SU-DHL-6 (cell line): Measurements from ENCODE around the gene RPL10A.

Experiments
- H2AFZ ChIP-seq: fragments of 200-600 bp; sonication (generic); 2 replicates; pipeline ENCODE4 v1.6.1; 2014; ENCODE audit warnings: low read depth, mild to moderate bottlenecking, moderate library complexity, mixed read lengths, antibody characterized with exemption, low read length; ENCODE audit not compliant: severe bottlenecking
- H3F3A ChIP-seq: fragments of 200-600 bp; shearing (Covaris generic); 2 replicates; pipeline ENCODE4 v1.6.0; 2016; ENCODE audit warnings: antibody characterized with exemption, mild to moderate bottlenecking; ENCODE audit not compliant: insufficient read depth
- H3K27ac ChIP-seq: fragments of 200-600 bp; sonication (generic); 2 replicates; pipeline ENCODE4 v1.5.1; 2016; ENCODE audit warnings: low read depth, mild to moderate bottlenecking, low read length, moderate library complexity, mixed read lengths
- H3K27me3 ChIP-seq: fragments of 200-600 bp; sonication (generic), shearing (Covaris generic); 2 replicates; pipeline ENCODE4 v1.6.0; 2014; ENCODE audit warnings: mild to moderate bottlenecking, low read length
- H3K36me3 ChIP-seq: fragments of 200-600 bp; sonication (generic); 2 replicates; pipeline ENCODE4 v1.6.1; 2014; ENCODE audit warnings: mild to moderate bottlenecking, low read length, mixed read lengths
- H3K4me2 ChIP-seq: fragments of 300-600, 200-600 bp; shearing (Covaris generic), sonication (generic); 2 replicates; pipeline ENCODE4 v1.6.0; 2014; ENCODE audit warnings: low read length, low read depth, mild to moderate bottlenecking; ENCODE audit not compliant: poor library complexity, severe bottlenecking
- H3K4me3 ChIP-seq: fragments of 200-600 bp; sonication (generic); 2 replicates; pipeline ENCODE4 v1.5.1; 2014; ENCODE audit warnings: antibody characterized with exemption, low read length, mild to moderate bottlenecking, mixed read lengths; ENCODE audit not compliant: insufficient read depth, poor library complexity, severe bottlenecking
- H3K79me2 ChIP-seq: fragments of 200-600 bp; sonication (generic); 2 replicates; pipeline ENCODE4 v1.6.1; 2014; ENCODE audit warnings: mild to moderate bottlenecking, low read length, moderate library complexity; ENCODE audit not compliant: insufficient read depth
- H3K9ac ChIP-seq: fragments of 200-600 bp; sonication (generic); 2 replicates; pipeline ENCODE4 v1.7.0; 2014; ENCODE audit warnings: mild to moderate bottlenecking, low read length
- H3K9me2 ChIP-seq: fragments of 200-600 bp; sonication (generic); replicated peaks from 2 replicates; pipeline ENCODE4 v1.6.1; 2014; ENCODE audit warnings: low read length; ENCODE audit not compliant: insufficient read depth
- H3K9me3 ChIP-seq: fragments of 200-600 bp; sonication (generic); 2 replicates; pipeline ENCODE4 v1.6.1; 2014; ENCODE audit warnings: low read length, mixed read lengths; ENCODE audit not compliant: insufficient read depth
- H4K20me1 ChIP-seq: fragments of 200-600 bp; sonication (generic); 2 replicates; pipeline ENCODE4 v1.6.1; 2014; ENCODE audit warnings: low read depth, mild to moderate bottlenecking, antibody characterized with exemption, low read length, moderate library complexity, mixed read lengths
- CTCF ChIP-seq: fragments of 200-600 bp; sonication (generic); IDR thresholded peaks from one replicate; pipeline ENCODE4 v1.5.1; 2017; ENCODE audit warnings: antibody characterized with exemption, mild to moderate bottlenecking, low read length, moderate library complexity; ENCODE audit not compliant: insufficient read depth, poor library complexity, severe bottlenecking
- EZH2phosphoT487 ChIP-seq: fragments of 200-600 bp; sonication (generic), shearing (Covaris generic); conservative IDR thresholded peaks from 2 replicates; pipeline ENCODE4 v1.6.1; 2018; ENCODE audit warnings: mild to moderate bottlenecking, antibody characterized with exemption, low read length, moderate library complexity, mixed read lengths

The RPL10A gene

GRCh38 chr6:35457907-35458306, 10.3 kb upstream of the RPL10A start:
- Histone ChIP-seq H3K4me3 (no peak overlapping the region), H3K27ac (no peak overlapping the region), H4K20me1 (0 out of 2 replicates have a peak, but pooled peaks cover 7% of the 10 kb centered on the region), H3K79me2 (peaks cover 5% of the 10 kb centered on the region; the same call in 1 of the 2 replicates), H2AFZ (no peak overlapping the region), H3K36me3 (no peaks in the 10 kb centered on the region), H3K9me2 (no peaks in the 10 kb centered on the region), H3K27me3 (no peaks in the 10 kb centered on the region), H3K9me3 (no peaks in the 10 kb centered on the region), H3K4me2 (no peak overlapping the region), H3F3A (peaks cover 5% of the 10 kb centered on the region; the same call in 1 of the 2 replicates), H3K9ac (no peak overlapping the region)
- TF ChIP-seq EZH2phosphoT487 (no peak), CTCF (no peak)

DNA sequence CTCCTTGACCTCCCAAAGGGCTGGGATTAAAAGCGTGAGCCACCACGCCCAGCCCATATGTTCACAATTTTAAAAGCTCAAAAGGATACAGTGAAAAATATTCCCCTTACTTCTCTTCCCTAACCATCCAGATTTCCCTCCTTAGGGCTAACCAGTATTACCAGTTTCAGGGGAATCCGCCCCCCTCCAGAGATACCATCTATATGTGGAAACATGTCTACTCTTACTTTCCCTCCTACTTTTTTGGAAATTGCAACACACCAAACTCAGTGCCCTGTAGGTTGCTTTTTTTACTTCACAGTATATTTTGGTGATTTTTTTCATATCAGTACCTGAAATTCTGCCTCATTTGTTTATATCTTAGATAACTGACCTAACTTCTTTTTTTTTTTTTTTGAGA, 6.9 kb upstream of the RPL10A start:
- H3K36me3 ChIP-seq = no peaks in the 10 kb centered on the region

DNA sequence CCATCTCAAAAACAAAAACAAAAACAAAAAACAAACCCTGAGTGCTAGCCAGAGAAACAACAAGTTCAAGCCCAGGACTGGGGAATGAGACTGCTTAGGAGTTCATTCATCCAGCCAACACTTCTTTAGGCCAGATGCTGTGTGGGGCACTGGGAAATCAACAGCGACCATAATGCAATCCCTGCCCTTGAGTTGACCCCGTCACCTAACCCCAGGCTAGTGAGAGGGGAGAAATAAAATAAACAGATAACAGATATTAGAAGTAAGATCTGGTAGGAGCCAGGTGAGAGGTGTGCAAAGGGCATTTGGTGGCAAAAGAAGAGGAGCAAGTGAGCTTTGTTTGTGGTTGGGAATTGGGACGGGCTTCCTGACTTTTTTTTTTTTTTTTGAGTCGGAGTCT, 4.9 kb upstream of the RPL10A start:
- TF ChIP-seq EZH2phosphoT487 (no peak), CTCF (no peak)
- H3K36me3 ChIP-seq = no peaks in the 10 kb centered on the region

More for the DNA sequence above, 6.9 kb upstream of the RPL10A start:
- no peak overlapping the region for H3K4me3 ChIP-seq
- no peaks in the 10 kb centered on the region for H3K9me3 ChIP-seq
- H3K4me2 ChIP-seq = no peak overlapping the region
- no peaks in the 10 kb centered on the region for H3K9me2 ChIP-seq
- H3K27me3 ChIP-seq = no peaks in the 10 kb centered on the region
- no peak overlapping the region for H2AFZ ChIP-seq
- TF ChIP-seq EZH2phosphoT487 (no peak), CTCF (no peak)
- no peaks in the 10 kb centered on the region for H4K20me1 ChIP-seq
- no peaks in the 10 kb centered on the region for H3F3A ChIP-seq
- H3K9ac ChIP-seq = no peak overlapping the region
- no peak overlapping the region for H3K27ac ChIP-seq
- H3K79me2 ChIP-seq = no peaks in the 10 kb centered on the region

More for the DNA sequence above, 4.9 kb upstream of the RPL10A start:
- no peak overlapping the region for H3K27ac ChIP-seq
- no peaks in the 10 kb centered on the region for H3K9me3 ChIP-seq
- H3K9me2 ChIP-seq = no peaks in the 10 kb centered on the region
- peaks cover under 1% of the 10 kb centered on the region for H3K79me2 ChIP-seq
- H3K9ac ChIP-seq = no peak overlapping the region
- no peak overlapping the region for H3K4me2 ChIP-seq
- H3K4me3 ChIP-seq = no peak overlapping the region
- no peaks in the 10 kb centered on the region for H3K27me3 ChIP-seq
- no peaks in the 10 kb centered on the region for H4K20me1 ChIP-seq
- peaks cover under 1% of the 10 kb centered on the region for H3F3A ChIP-seq
- H2AFZ ChIP-seq = no peak overlapping the region
